ENCODE measurements around the gene EXOC3L4.
"Not testable (repeated sequence)": the region's sequence is repeated elsewhere in the genome, so short reads cannot be mapped to it uniquely, and the experiment has no call there.

EXOC3L4 gene

GRCh38 chr14:103094406-103095209, at the start of gene EXOC3L4:
Gene EXOC3L4, plus strand, starts transcription at chr14:103094725. Its CDS starts 5,495 bp downstream, at chr14:103100220.
- DNase-seq = no peak

- DNase-seq = no peak
Measured at GRCh38 chr14:103045371-103045869, 49.1 kb upstream of the EXOC3L4 start.

GRCh38 chr14:103047453-103047852, 47.1 kb upstream of the EXOC3L4 start:
- not testable (repeated sequence) for DNase-seq

- no peak for DNase-seq
Measured at GRCh38 chr14:103050935-103051334, 43.6 kb upstream of the EXOC3L4 start.

GRCh38 chr14:103052407-103052806, 42.1 kb upstream of the EXOC3L4 start:
- DNase-seq = no peak

GRCh38 chr14:103055695-103056094, 38.8 kb upstream of the EXOC3L4 start:
- DNase-seq = no peak

GRCh38 chr14:103056322-103057027, 38.0 kb upstream of the EXOC3L4 start:
- DNase-seq = no peak

GRCh38 chr14:103057028-103057371, 37.5 kb upstream of the EXOC3L4 start:
- no peak for DNase-seq

GRCh38 chr14:103057372-103058163, 37.0 kb upstream of the EXOC3L4 start, which contains the start of gene CDC42BPB:
Gene CDC42BPB, minus strand, starts transcription at chr14:103057549. Its CDS starts 376 bp downstream, at chr14:103057173.
- peak in 3 of 4 experiments; percentile 24 to 34 (median 30) for DNase-seq

- no peak for DNase-seq
Measured at GRCh38 chr14:103058164-103059055, 36.1 kb upstream of the EXOC3L4 start.

- DNase-seq = no peak
Measured at GRCh38 chr14:103059556-103059955, 35.0 kb upstream of the EXOC3L4 start.

- no peak for DNase-seq
Measured at GRCh38 chr14:103061482-103061976, 33.0 kb upstream of the EXOC3L4 start.

GRCh38 chr14:103064436-103064835, 30.1 kb upstream of the EXOC3L4 start:
- no peak for DNase-seq

- no peak for DNase-seq
Measured at GRCh38 chr14:103064978-103065377, 29.5 kb upstream of the EXOC3L4 start.

GRCh38 chr14:103065861-103066260, 28.7 kb upstream of the EXOC3L4 start:
- DNase-seq = no peak

- DNase-seq = no peak
Measured at GRCh38 chr14:103066399-103066798, 28.1 kb upstream of the EXOC3L4 start.

GRCh38 chr14:103067231-103067954, 27.1 kb upstream of the EXOC3L4 start:
- DNase-seq = no peak

- no peak for DNase-seq
Measured at GRCh38 chr14:103068351-103069073, 26.0 kb upstream of the EXOC3L4 start.

GRCh38 chr14:103070263-103070885, 24.2 kb upstream of the EXOC3L4 start:
- DNase-seq = no peak

GRCh38 chr14:103070971-103071542, 23.5 kb upstream of the EXOC3L4 start:
- DNase-seq = no peak
